Gastrocnemius medialis (tissue), 4 donors: ENCODE measurements around the gene GLIS2. TPM values are rescaled to one million over a fixed set of nuclear protein-coding genes. Genes with fewer than 3 reads are reported as not detected.

Experiments used
- ATAC-seq, 2 donors: fragments of 150-250 bp; one replicate each; pipeline ENCODE4 v1.9.1; 2016
- DNase-seq, 2 donors: peaks; one replicate each; pipeline ENCODE4 v3.0.0-alpha.2; 2019
- H3K27ac ChIP-seq, 4 donors: fragments of 200-600 bp; sonication (generic); 1 replicate in 1 of 4; 2 replicates in 3 of 4; pipeline ENCODE4 v1.5.1; 2016 to 2018; ENCODE audit warnings: mild to moderate bottlenecking in 2 of 4, moderate library complexity in 1 of 4
- H3K27me3 ChIP-seq, 3 donors: fragments of 200-600 bp; sonication (generic) in 2 of 3; 1 replicate in 1 of 3; 2 replicates in 2 of 3; pipeline versions ENCODE4 v1.5.1 to v1.6.0; 2016 to 2019; ENCODE audit warnings: mild to moderate bottlenecking in 1 of 3, moderate library complexity in 1 of 3
- H3K36me3 ChIP-seq, 2 donors: fragments of 200-600 bp; sonication (generic) in 1 of 2; one replicate each; pipeline ENCODE4 v1.5.1; 2017 to 2018
- H3K4me1 ChIP-seq, 2 donors: fragments of 200-600 bp; sonication (generic) in 1 of 2; one replicate each; pipeline ENCODE4 v1.5.1; 2016 to 2017; ENCODE audit warnings: mild to moderate bottlenecking in 2 of 2
- H3K4me3 ChIP-seq, 4 donors: fragments of 200-600 bp; sonication (generic) in 3 of 4; 1 replicate in 1 of 4; 2 replicates in 3 of 4; pipeline ENCODE4 v1.5.1; 2016 to 2019; ENCODE audit warnings: mild to moderate bottlenecking in 2 of 4
- H3K9me3 ChIP-seq, 3 donors: fragments of 200-600 bp; sonication (generic) in 2 of 3; 1 replicate in 1 of 3; 2 replicates in 2 of 3; pipeline ENCODE4 v1.5.1; 2016 to 2019
- CTCF ChIP-seq, 5 experiments: fragments of 450-650 bp in 3 of 5; fragments of 200-600 bp in 2 of 5; sonication (generic) in 2 of 5; IDR thresholded peaks in 4 of 5; conservative IDR thresholded peaks in 1 of 5; 1 replicate in 4 of 5; 2 replicates in 1 of 5; pipeline ENCODE4 v1.5.1; 2016 to 2019; ENCODE audit warnings: antibody characterized with exemption in 5 of 5, mild to moderate bottlenecking in 3 of 5, moderate library complexity in 3 of 5
- POLR2A ChIP-seq, 2 donors: fragments of 450-650 bp; IDR thresholded peaks; one replicate each; pipeline ENCODE4 v1.6.1; 2017; ENCODE audit warnings: antibody characterized with exemption in 2 of 2, mild to moderate bottlenecking in 2 of 2, moderate library complexity in 2 of 2
- in situ Hi-C, 4 donors: fragments of 200-750 bp; cut with MboI; loops; one replicate each; pipeline versions ENCODE4 v1.15.0 to v1.8.0; 2017; ENCODE audit warnings: low sequenced_read_pairs in 4 of 4
- intact Hi-C: fragments of 100-400 bp; cut with DNase I; formaldehyde crosslinking; loops from one replicate; pipeline ENCODE4 v1.15.1; 2023; ENCODE audit warnings: low total_unique reads
- total RNA-seq, 4 donors: library from RNA; depleted of rRNA; stranded (reverse); fragments of >200 nt; gene quantifications; one replicate each; pipeline versions ENCODE4 v1.1.0 to v1.2.3, GENCODE V29; 2016

GLIS2 gene
- total RNA-seq, 4 donors from 2014 or later = 0.81 to 0.95 (median 0.95) TPM; not detected in 1

DNA sequence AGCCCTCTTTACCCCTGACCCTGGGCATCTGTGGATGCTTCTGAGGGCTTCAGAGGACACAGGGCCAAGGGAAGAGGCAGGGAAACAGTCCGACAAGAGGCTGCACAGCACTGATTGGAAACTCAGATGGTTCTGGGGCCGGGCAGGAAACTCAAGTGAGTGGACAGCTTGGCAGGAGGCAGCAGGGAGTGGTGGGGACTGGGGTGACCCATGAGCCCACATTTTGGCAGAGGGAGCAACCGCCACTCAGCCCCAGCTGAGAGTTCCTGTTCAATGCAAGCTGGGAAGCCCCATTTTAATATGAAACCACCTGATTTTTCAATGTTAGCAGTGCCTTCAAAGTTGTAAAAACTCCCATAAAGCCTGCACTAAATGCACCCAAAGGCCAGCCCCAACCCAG, 54.3 kb downstream of the GLIS2 start:
- H3K4me3 ChIP-seq = no peak overlapping the region
- no peak for DNase-seq
- no peaks in the 10 kb centered on the region for H3K9me3 ChIP-seq
- TF ChIP-seq POLR2A (IDR thresholded peaks at IDR 0.05) = no peak
- TF ChIP-seq CTCF (IDR thresholded peaks at IDR 0.05 in 4 of 5, conservative IDR thresholded peaks at IDR 0.05 in 1 of 5) = no peak
- intact Hi-C loops (loop anchor here (2.0 kb wide), 1 partner anchor 19 kb away; the partner anchor contains the start of gene PAM16), in situ Hi-C loops (no loop called here)
- no peaks in the 10 kb centered on the region for H3K27me3 ChIP-seq
- H3K4me1 ChIP-seq = peaks cover 16 to 17% of the 10 kb centered on the region in 2 donors
- no peaks in the 10 kb centered on the region for H3K36me3 ChIP-seq
- peak overlapping the region; percentile 73 to 84 (median 82) for H3K27ac ChIP-seq
- ATAC-seq = no peak

DNA sequence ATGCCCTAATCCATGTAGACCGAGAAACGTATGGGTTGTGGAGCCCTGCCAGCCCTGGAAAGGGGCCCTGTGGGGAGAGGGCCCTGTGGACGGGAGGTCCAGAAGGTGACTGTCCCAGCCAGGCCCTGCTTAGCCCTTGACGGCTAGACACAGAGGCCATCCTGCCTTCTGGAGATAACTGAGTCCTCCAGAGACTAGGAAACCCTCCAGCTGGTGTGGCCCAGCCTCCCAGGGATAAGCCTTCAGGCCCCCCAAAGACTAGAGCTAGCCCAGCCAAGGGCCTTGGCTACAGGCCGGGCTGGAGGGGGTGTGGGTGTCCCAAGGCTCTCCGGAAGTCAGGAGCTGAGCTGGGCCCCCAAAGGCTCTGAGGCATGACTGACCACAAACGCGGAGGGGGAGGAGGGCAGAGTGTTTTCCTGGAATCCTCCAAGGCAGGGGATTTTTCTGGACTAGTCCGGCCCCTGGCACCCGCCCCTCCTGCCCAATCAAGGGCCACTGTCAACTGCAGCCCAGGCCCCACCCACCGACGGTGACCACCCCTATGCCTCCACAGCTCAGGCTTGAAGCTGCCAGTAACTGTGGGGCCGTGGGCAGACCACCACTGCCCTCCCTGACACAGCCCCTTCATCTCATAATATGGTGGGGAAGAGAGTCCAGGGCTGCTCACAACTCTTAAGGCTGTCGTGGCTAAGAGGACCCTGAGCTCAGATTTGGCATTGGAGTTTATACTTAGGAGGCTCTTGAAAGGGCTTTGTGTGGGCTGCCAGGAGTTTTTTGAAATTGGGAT, 54.9 kb downstream of the GLIS2 start:
- no peaks in the 10 kb centered on the region for H3K9me3 ChIP-seq
- intact Hi-C loops (loop anchor here (2.0 kb wide), 1 partner anchor 20 kb away; the partner anchor contains the start of gene PAM16), in situ Hi-C loops (no loop called here)
- H3K36me3 ChIP-seq = no peaks in the 10 kb centered on the region
- DNase-seq (peak; percentile 27 to 56), ATAC-seq (peak in 1 of 2 donors; percentile 14)
- H3K4me3 ChIP-seq = peak overlapping the region in 3 of 4 donors; percentile 52 to 65 (median 58)
- peaks cover 17 to 19% of the 10 kb centered on the region in 2 donors for H3K4me1 ChIP-seq
- peak overlapping the region; percentile 73 to 84 (median 82) for H3K27ac ChIP-seq
- no peaks in the 10 kb centered on the region for H3K27me3 ChIP-seq
- TF ChIP-seq POLR2A (IDR thresholded peaks at IDR 0.05) (no peak), CTCF (IDR thresholded peaks at IDR 0.05 in 4 of 5, conservative IDR thresholded peaks at IDR 0.05 in 1 of 5) (no peak)

- no peaks in the 10 kb centered on the region for H3K36me3 ChIP-seq
- intact Hi-C loops = loop anchor here (2.0 kb wide), 1 partner anchor 21 kb away; the partner anchor contains the start of gene PAM16
- DNase-seq = peak; percentile 63 to 73
- TF ChIP-seq CTCF (IDR thresholded peaks at IDR 0.05 in 4 of 5, conservative IDR thresholded peaks at IDR 0.05 in 1 of 5) (no peak), POLR2A (IDR thresholded peaks at IDR 0.05) (peak; percentile 93 to 95)
- H3K4me3 ChIP-seq = peak within 1 kb of the TSS; percentile 39 to 65 (median 55)
- in situ Hi-C loops = no loop called here
- H3K27ac ChIP-seq = peak within 1 kb of the TSS; percentile 73 to 84 (median 82)
- peaks cover 20 to 26% of the 10 kb centered on the region in 2 donors for H3K4me1 ChIP-seq
- no peaks in the 10 kb centered on the region for H3K27me3 ChIP-seq
- peak; percentile 75 to 79 for ATAC-seq
- no peaks in the 10 kb centered on the region for H3K9me3 ChIP-seq
Measured at GRCh38 chr16:4371357-4372000, 55.6 kb downstream of the GLIS2 start, which contains the start of gene VASN. Gene VASN (plus strand): TSS chr16:4371848. CDS start chr16:4380878, 9,030 bp downstream.

- ATAC-seq = peak; percentile 17 to 20
- Histone ChIP-seq H3K27me3 (no peaks in the 10 kb centered on the region), H3K4me3 (peak overlapping the region; percentile 39 to 65 (median 55)), H3K9me3 (no peaks in the 10 kb centered on the region), H3K27ac (peak overlapping the region; percentile 73 to 84 (median 82)), H3K4me1 (peaks cover 25 to 32% of the 10 kb centered on the region in 2 donors), H3K36me3 (no peaks in the 10 kb centered on the region)
- in situ Hi-C loops (no loop called here), intact Hi-C loops (no loop called here)
- TF ChIP-seq CTCF (IDR thresholded peaks at IDR 0.05 in 4 of 5, conservative IDR thresholded peaks at IDR 0.05 in 1 of 5) (no peak), POLR2A (IDR thresholded peaks at IDR 0.05) (no peak)
- no peak for DNase-seq
Measured at GRCh38 chr16:4372001-4372577, 56.2 kb downstream of the GLIS2 start.
